OCI-LY7 (cell line): ENCODE measurements around the gene NDUFAF7. TPM values are rescaled to one million over a fixed set of nuclear protein-coding genes. Genes with fewer than 3 reads are reported as not detected.
"Not testable (repeated sequence)": the region's sequence is repeated elsewhere in the genome, so short reads cannot be mapped to it uniquely, and the experiment has no call there.

Source experiments
- BruUV-seq: library from RNA; stranded (reverse); fragments of 400-500 nt; replicated peaks from 2 replicates; lab custom pipeline; 2021; lab: Mats Ljungman, UMichigan
- CTCF ChIA-PET: fragments of 300-600 bp; sonication (Branson Sonifier 250); formaldehyde crosslinking; loops from one replicate; lab custom pipeline; 2022; ENCODE audit warnings: antibody characterized with exemption; ENCODE audit not compliant: unreplicated experiment; lab: Charles Lee
- POLR2A ChIA-PET: fragments of 300-600 bp; sonication (Branson Sonifier 250); formaldehyde crosslinking; loops from one replicate; lab custom pipeline; 2022; ENCODE audit warnings: antibody characterized with exemption; lab: Charles Lee
- DNase-seq: peaks from one replicate; pipeline ENCODE4 v3.0.0-alpha.2; 2015; ENCODE audit warnings: low spot score
- H2AFZ ChIP-seq: fragments of 200-600 bp; sonication (generic), shearing (Covaris generic); 2 replicates; pipeline ENCODE4 v1.6.1; 2014; ENCODE audit warnings: mild to moderate bottlenecking, antibody characterized with exemption, low read length, moderate library complexity
- H3K27ac ChIP-seq: fragments of 200-600 bp; sonication (generic); 2 replicates; pipeline ENCODE4 v1.5.1; 2014; ENCODE audit warnings: mixed run types, low read depth, mild to moderate bottlenecking, moderate library complexity, low read length, inconsistent platforms; ENCODE audit not compliant: poor library complexity, severe bottlenecking
- H3K36me3 ChIP-seq: fragments of 200-600 bp; sonication (generic); 2 replicates; pipeline ENCODE4 v1.6.1; 2014; ENCODE audit warnings: mild to moderate bottlenecking, antibody characterized with exemption, low read length, moderate library complexity, mixed read lengths; ENCODE audit not compliant: insufficient read depth
- H3K4me1 ChIP-seq: fragments of 200-600 bp; sonication (generic); 2 replicates; pipeline ENCODE4 v1.5.1; 2014; ENCODE audit warnings: mild to moderate bottlenecking, low read length; ENCODE audit not compliant: insufficient read depth, poor library complexity, severe bottlenecking
- H3K4me2 ChIP-seq: fragments of 200-600 bp; sonication (generic); 2 replicates; pipeline ENCODE4 v1.6.1; 2014; ENCODE audit warnings: mild to moderate bottlenecking, low read length
- H3K4me3 ChIP-seq: fragments of 200-600 bp; sonication (generic); 2 replicates; pipeline ENCODE4 v1.5.1; 2014; ENCODE audit warnings: mild to moderate bottlenecking, low read depth, low read length; ENCODE audit not compliant: poor library complexity, severe bottlenecking
- H3K79me2 ChIP-seq: fragments of 200-600 bp; sonication (generic); 2 replicates; pipeline ENCODE4 v1.6.1; 2016; ENCODE audit warnings: low read depth, mild to moderate bottlenecking, low read length, moderate library complexity, mixed read lengths; ENCODE audit not compliant: insufficient read depth
- H3K9me2 ChIP-seq: fragments of 200-600 bp; sonication (generic); 2 replicates; pipeline ENCODE4 v1.6.1; 2016; ENCODE audit warnings: mild to moderate bottlenecking, low read length, mixed read lengths; ENCODE audit not compliant: insufficient read depth
- H3K9me3 ChIP-seq: fragments of 200-600 bp; sonication (generic); 2 replicates; pipeline ENCODE4 v1.6.1; 2014; ENCODE audit warnings: mild to moderate bottlenecking, mixed run types, low read length, mixed read lengths
- H4K20me1 ChIP-seq: fragments of 200-600 bp; sonication (generic); 2 replicates; pipeline ENCODE4 v1.6.1; 2014; ENCODE audit warnings: mild to moderate bottlenecking, antibody characterized with exemption, low read length, moderate library complexity, mixed read lengths; ENCODE audit not compliant: insufficient read depth
- CTCF ChIP-seq: fragments of 200-600 bp; sonication (generic); conservative IDR thresholded peaks from 2 replicates; pipeline ENCODE4 v1.5.1; 2014; ENCODE audit warnings: mild to moderate bottlenecking, antibody characterized with exemption, low read length, moderate library complexity, mixed read lengths
- EZH2phosphoT487 ChIP-seq: fragments of 200-600 bp; sonication (generic); IDR thresholded peaks from 2 replicates; pipeline ENCODE4 v1.6.1; 2018; ENCODE audit warnings: low read depth, borderline replicate concordance, mild to moderate bottlenecking, mixed run types, antibody characterized with exemption, low read length, moderate library complexity, mixed read lengths
- intact Hi-C: fragments of 100-400 bp; cut with micrococcal nuclease; formaldehyde crosslinking; loops from one replicate; pipeline ENCODE4 v1.10.0; 2022; ENCODE audit not compliant: unreplicated experiment
- total RNA-seq, 2 experiments: library from RNA; depleted of rRNA in 1 of 2; stranded (reverse); fragments of >200 nt in 1 of 2; shearing (Covaris generic) in 1 of 2; gene quantifications; 2 replicates each; pipeline ENCODE4 v1.2.3, GENCODE V29; 2014 to 2022

The NDUFAF7 gene
- total RNA-seq, 2 experiments from 2014 or later = 23.3 to 26.0 TPM

- Histone ChIP-seq H3K4me2 (no peak overlapping the region), H4K20me1 (0 out of 2 replicates have a peak, but pooled peaks cover 4% of the 10 kb centered on the region), H3K4me1 (peaks cover 19% of the 10 kb centered on the region), H2AFZ (no peak overlapping the region), H3K36me3 (peaks cover 90% of the 10 kb centered on the region), H3K9me3 (no peaks in the 10 kb centered on the region), H3K4me3 (no peak overlapping the region), H3K27ac (no peak overlapping the region), H3K79me2 (peaks cover 69% of the 10 kb centered on the region), H3K9me2 (no peaks in the 10 kb centered on the region)
- no peak for DNase-seq
- intact Hi-C loops = no loop called here
- TSS peak; percentile 32 for BruUV-seq
- TF ChIP-seq EZH2phosphoT487 (no peak), CTCF (no peak)
- POLR2A ChIA-PET = interaction anchor here (0.8 to 1.4 kb wide), 2 partner anchors 13 to 26 kb away, joined by 3 read pairs; no protein-coding TSS in a partner anchor
- CTCF ChIA-PET = no interaction called here
These were observed 60.2 kb downstream of the NDUFAF7 start for GRCh38 chr2:37291680-37292079.

GRCh38 chr2:37294858-37295257, 63.4 kb downstream of the NDUFAF7 start:
- BruUV-seq, H3K9me3 ChIP-seq, H3K4me3 ChIP-seq, intact Hi-C loops, POLR2A ChIA-PET, CTCF ChIA-PET, H3K4me2 ChIP-seq, DNase-seq, H3K9me2 ChIP-seq, H3K27ac ChIP-seq, H2AFZ ChIP-seq: not testable (repeated sequence)
- Histone ChIP-seq H4K20me1 (peaks cover 16% of the 10 kb centered on the region; the same call in 1 of the 2 replicates), H3K79me2 (peaks cover 96% of the 10 kb centered on the region), H3K4me1 (peaks cover 15% of the 10 kb centered on the region), H3K36me3 (peaks cover 85% of the 10 kb centered on the region)

GRCh38 chr2:37295469-37296073, 64.1 kb downstream of the NDUFAF7 start:
- peaks cover 11% of the 10 kb centered on the region for H3K4me1 ChIP-seq
- no peaks in the 10 kb centered on the region for H3K9me2 ChIP-seq
- no peak overlapping the region for H2AFZ ChIP-seq
- ChIA-PET POLR2A (no interaction called here), CTCF (no interaction called here)
- H3K4me3 ChIP-seq = no peak overlapping the region
- peaks cover 16% of the 10 kb centered on the region; the same call in 1 of the 2 replicates for H4K20me1 ChIP-seq
- H3K36me3 ChIP-seq = peaks cover 85% of the 10 kb centered on the region
- no TSS peak for BruUV-seq
- no peaks in the 10 kb centered on the region; the same call in 1 of the 2 replicates for H3K9me3 ChIP-seq
- H3K79me2 ChIP-seq = peaks cover 98% of the 10 kb centered on the region
- intact Hi-C loops = no loop called here
- no peak for TF ChIP-seq CTCF
- no peak for TF ChIP-seq EZH2phosphoT487
- 0 out of 2 replicates have a peak overlapping the region, but pooled peaks have one; percentile 0 for H3K4me2 ChIP-seq
- no peak for DNase-seq
- peak overlapping the region; percentile 10 for H3K27ac ChIP-seq
